AG10803 (cell line): ENCODE measurements around the gene ACO2.
A peak's percentile ranks its signal among the peaks of the same experiment; 100 is the strongest.

ENCODE experiments used
- DNase-seq: peaks from one replicate; pipeline ENCODE4 v3.0.0; 2010; ENCODE audit warnings: low read depth
- H3K4me3 ChIP-seq: 2 replicates; pipeline ENCODE4 v1.5.1; 2011; ENCODE audit warnings: mild to moderate bottlenecking, low read length, control low read depth
- CTCF ChIP-seq: conservative IDR thresholded peaks from 2 replicates; pipeline ENCODE4 v1.5.1; 2011; ENCODE audit warnings: mild to moderate bottlenecking, low read length, control low read depth, inconsistent platforms

Gene ACO2

GRCh38 chr22:41540006-41540315 is 71.0 kb downstream of the ACO2 start:
- DNase-seq, result no peak
- TF ChIP-seq CTCF, result no peak
- H3K4me3 ChIP-seq, result no peak overlapping the region

DNA sequence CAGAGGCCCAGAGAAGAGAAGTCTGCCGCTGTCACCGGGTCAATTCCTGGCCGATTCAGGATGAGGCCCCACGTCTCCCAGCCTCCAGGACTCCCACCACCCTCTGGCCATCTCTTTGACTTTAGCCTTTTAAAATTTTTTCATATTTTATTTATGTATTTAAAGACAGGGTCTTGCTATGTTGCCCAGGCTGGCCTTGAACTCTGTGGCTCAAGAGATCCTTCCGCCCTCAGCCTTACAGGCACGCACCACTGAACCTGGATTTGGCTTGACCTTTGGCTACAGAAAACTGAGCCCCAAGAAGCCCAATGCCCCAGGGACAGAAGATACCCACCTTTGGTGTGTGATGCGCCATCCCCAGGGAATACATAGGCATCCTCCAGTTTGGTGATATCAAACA is 71.4 kb downstream of the ACO2 start:
- DNase-seq, result no peak
- TF ChIP-seq CTCF, result no peak
- H3K4me3 ChIP-seq, result no peak overlapping the region

- no peak for TF ChIP-seq CTCF
- no peak for DNase-seq
- no peak overlapping the region for H3K4me3 ChIP-seq
Observed at GRCh38 chr22:41541484-41541883, 72.6 kb downstream of the ACO2 start.

DNA sequence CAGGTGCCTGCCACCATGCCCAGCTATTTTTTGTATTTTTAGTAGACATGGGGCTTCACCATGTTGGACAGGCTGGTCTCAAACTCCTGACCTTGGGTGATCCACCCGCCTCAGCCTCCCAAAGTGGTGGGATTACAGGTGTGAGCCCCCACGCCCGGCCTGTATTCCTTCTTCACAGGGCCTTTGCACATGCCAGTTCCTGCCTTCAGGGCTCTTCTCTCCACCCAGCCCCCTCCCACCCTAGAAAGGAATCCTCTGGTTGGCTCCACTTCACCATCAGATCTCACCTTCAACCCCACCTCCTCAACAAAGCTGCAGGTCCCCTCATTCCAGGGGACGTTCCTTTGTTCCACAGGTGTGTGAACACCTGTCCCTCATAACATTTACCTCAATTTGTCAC is 73.3 kb downstream of the ACO2 start:
- no peak for TF ChIP-seq CTCF
- no peak for DNase-seq
- H3K4me3 ChIP-seq, result no peak overlapping the region

DNA sequence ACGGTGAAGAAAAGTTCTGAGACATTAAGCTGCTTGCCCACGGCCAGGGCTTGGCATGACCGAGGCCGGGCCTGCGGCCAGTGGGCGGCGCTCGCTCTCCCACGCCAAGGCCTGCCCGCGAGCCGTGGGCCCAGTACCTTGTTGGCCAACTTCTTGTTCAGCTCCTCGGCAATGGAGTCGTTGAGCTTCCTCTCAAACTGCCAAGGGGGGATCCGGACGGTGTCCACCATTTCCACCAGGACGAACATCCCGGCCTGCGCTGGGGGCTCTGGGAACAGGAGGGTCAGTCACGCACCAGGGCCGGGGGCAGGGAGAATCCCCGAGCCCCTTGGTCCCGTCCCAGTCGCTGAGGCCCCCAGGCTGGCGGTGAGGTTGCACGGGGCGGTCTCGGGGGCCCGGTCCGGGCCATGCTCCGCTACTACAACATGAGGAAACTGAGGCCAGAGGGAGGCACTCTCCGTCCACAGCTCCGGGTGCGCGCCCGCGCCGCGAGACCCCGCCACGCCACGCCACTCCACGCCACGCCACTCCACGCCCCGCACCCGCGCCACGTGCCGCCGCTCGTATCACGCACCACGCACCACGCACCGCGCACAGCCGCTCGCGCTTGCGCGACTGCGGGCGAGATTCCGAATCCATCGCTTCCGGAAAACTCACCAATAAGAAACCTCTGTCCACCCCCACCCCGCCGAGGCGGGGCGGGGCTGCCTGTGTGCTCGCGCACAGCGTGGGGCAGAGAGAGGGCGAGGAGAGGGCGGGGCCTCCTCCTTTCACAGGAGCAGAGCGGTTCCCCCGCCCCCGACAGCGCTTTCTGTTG is 75.1 kb downstream of the ACO2 start, which contains the start of gene POLR3H:
Gene POLR3H (minus strand): TSS at position 617 of the 817 bp plus-strand sequence. CDS start 369 bp downstream, at position 248.
- peak; percentile 54 for TF ChIP-seq CTCF
- DNase-seq, result peak; percentile 97

DNA sequence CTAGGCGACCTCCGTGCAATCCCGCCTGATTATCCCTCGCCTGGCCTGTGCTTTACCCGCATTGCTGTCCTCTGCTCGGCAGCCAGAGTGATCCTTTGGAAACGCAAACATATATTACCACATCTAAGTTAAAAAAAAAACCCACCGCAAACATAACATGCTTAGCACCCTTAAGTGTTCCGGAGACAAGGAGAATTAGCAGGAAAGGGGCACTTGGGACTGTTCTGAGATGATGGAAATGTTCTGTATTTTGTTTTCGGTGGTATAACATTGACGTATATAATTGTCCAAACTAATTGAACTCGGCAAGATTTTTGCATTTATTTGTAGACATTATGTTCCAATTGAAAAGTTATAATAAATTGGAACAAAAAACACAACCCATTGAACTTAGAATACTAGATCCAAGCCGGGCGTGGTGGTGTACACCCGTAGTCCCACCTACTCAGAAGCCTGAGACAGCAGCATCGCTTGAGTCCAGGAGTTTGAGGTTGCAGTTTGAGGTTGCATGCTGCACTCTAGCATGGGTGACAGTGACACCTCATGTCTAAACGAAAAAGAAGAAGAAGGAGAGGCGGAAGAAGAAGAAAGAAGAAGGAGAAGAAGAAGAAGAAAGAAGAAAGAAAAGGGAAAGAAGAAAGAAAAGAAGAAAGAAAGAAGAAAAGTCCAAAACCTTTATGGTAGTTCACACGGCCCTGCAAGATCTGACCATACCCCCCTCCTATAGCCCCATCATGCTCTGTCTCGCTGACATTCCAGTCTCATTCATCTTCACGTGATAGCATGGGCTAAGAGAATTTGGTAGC is 76.0 kb downstream of the ACO2 start:
- no peak for DNase-seq
- no peak for TF ChIP-seq CTCF
- peak overlapping the region; percentile 48 for H3K4me3 ChIP-seq

More for the DNA sequence above, 75.1 kb downstream of the ACO2 start, which contains the start of gene POLR3H:
- peak within 1 kb of the TSS; percentile 71 for H3K4me3 ChIP-seq
